HL-60 (cell line): Measurements from ENCODE around the gene NDUFA8.

Source experiments
- CTCF ChIP-seq: IDR thresholded peaks from one replicate; pipeline ENCODE4 v1.5.1; 2011; ENCODE audit warnings: low read length, control low read depth, inconsistent platforms; ENCODE audit not compliant: insufficient read depth
- POLR2AphosphoS5 ChIP-seq: IDR thresholded peaks from 2 replicates; pipeline ENCODE4 v1.6.1; 2012; ENCODE audit warnings: low read depth
- REST ChIP-seq: IDR thresholded peaks from 2 replicates; pipeline ENCODE4 v1.6.1; 2012; ENCODE audit warnings: low read depth; ENCODE audit not compliant: insufficient replicate concordance
- SPI1 ChIP-seq: IDR thresholded peaks from 2 replicates; pipeline ENCODE4 v1.6.1; 2012; ENCODE audit warnings: low read depth, mild to moderate bottlenecking, borderline replicate concordance

GRCh38 chr9:122204491-122204890 lies 44.9 kb upstream of the NDUFA8 start:
- no peak for TF ChIP-seq CTCF
- no peak for TF ChIP-seq POLR2AphosphoS5
- TF ChIP-seq SPI1 = no peak
- TF ChIP-seq REST = no peak
